PC-3 (cell line): ENCODE results near the gene TBC1D30.

Experiments
- CTCF ChIP-seq: fragments of 300-600 bp; sonication (generic); conservative IDR thresholded peaks from 2 replicates; pipeline ENCODE4 v1.5.1; 2017; ENCODE audit warnings: antibody characterized with exemption, low read depth, mild to moderate bottlenecking, low read length
- EZH2 ChIP-seq: fragments of 300-600 bp; sonication (generic); IDR thresholded peaks from one replicate; pipeline ENCODE4 v1.6.1; 2017; ENCODE audit warnings: antibody characterized with exemption, mild to moderate bottlenecking, low read length; ENCODE audit not compliant: unreplicated experiment

- TF ChIP-seq CTCF (no peak), EZH2 (no peak)
These were observed 50.7 kb downstream of the TBC1D30 start for GRCh38 chr12:64875186-64875585.
